OCI-LY7 (cell line): ENCODE results near the gene SLC22A4.

Source experiments
- CTCF ChIP-seq: fragments of 200-600 bp; sonication (generic); conservative IDR thresholded peaks from 2 replicates; pipeline ENCODE4 v1.5.1; 2014; ENCODE audit warnings: mild to moderate bottlenecking, antibody characterized with exemption, low read length, moderate library complexity, mixed read lengths
- EZH2phosphoT487 ChIP-seq: fragments of 200-600 bp; sonication (generic); IDR thresholded peaks from 2 replicates; pipeline ENCODE4 v1.6.1; 2018; ENCODE audit warnings: low read depth, borderline replicate concordance, mild to moderate bottlenecking, mixed run types, antibody characterized with exemption, low read length, moderate library complexity, mixed read lengths

- TF ChIP-seq CTCF (no peak), EZH2phosphoT487 (no peak)
Observed at GRCh38 chr5:132291026-132291425, 3.2 kb upstream of the SLC22A4 start.
